Effector memory CD4-positive, alpha-beta T cell (primary cell): ENCODE data around the gene FLT4.

Source experiments
- DNase-seq, 3 donors: peaks; one replicate each; pipeline ENCODE4 v3.0.0-alpha.2; 2020
- H3K27ac ChIP-seq: 2 replicates; pipeline ENCODE4 v1.7.0; 2013; ENCODE audit warnings: mild to moderate bottlenecking, low read length, moderate library complexity; ENCODE audit not compliant: insufficient read depth, poor library complexity, severe bottlenecking
- H3K27me3 ChIP-seq: replicated peaks from 2 replicates; pipeline ENCODE4 v1.7.0; 2013; ENCODE audit warnings: mild to moderate bottlenecking, low read length; ENCODE audit not compliant: insufficient read depth, control insufficient read depth, poor library complexity, severe bottlenecking
- H3K36me3 ChIP-seq: 2 replicates; pipeline ENCODE4 v1.7.0; 2013; ENCODE audit warnings: mild to moderate bottlenecking, low read length, moderate library complexity; ENCODE audit not compliant: control insufficient read depth, insufficient read depth
- H3K4me1 ChIP-seq: 2 replicates; pipeline ENCODE4 v1.7.0; 2013; ENCODE audit warnings: low read length, mild to moderate bottlenecking; ENCODE audit not compliant: control insufficient read depth, insufficient read depth, poor library complexity, severe bottlenecking
- H3K4me3 ChIP-seq: 2 replicates; pipeline ENCODE4 v1.7.0; 2013; ENCODE audit warnings: low read length, low read depth, mild to moderate bottlenecking; ENCODE audit not compliant: insufficient read depth, poor library complexity, severe bottlenecking
- H3K9me3 ChIP-seq: 2 replicates; pipeline ENCODE4 v1.7.0; 2013; ENCODE audit warnings: mild to moderate bottlenecking, low read length, moderate library complexity; ENCODE audit not compliant: control insufficient read depth

FLT4 gene

DNA sequence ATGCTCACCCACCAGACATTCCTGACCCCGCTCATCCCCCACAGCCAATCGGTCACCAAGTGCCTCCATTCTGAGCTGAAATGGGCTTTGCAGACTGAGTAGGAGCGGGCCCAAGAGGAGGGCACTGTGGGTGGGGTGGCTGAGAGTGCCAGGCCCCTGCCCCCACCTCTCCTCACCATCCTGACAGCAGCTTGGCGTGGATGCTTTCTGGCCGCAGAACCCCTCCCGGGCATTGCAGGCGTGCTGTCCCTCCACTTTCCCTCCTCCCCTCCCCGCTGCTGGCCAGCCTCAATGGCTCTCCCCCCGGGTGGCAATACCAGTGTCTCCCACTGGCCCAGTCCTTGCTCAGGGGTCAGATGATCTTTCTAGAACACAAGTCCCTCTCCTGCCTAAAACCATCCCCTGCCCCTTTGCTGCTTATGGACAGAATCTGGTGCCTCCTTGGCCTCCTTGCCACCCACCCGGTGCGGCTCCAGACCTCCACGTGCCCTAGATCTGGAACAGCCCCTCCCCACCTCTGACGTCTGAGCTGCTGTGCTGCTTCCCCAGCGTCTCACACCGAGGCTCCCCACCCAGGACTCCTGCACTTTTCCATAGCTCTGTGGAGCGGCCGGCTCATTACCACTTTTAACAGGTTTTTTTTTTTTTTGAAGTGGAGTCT lies 6.1 kb downstream of the FLT4 start:
- no peaks in the 10 kb centered on the region for H3K4me1 ChIP-seq
- no peak for DNase-seq
- no peaks in the 10 kb centered on the region for H3K27me3 ChIP-seq
- no peaks in the 10 kb centered on the region for H3K9me3 ChIP-seq
- H3K4me3 ChIP-seq: no peak overlapping the region
- H3K27ac ChIP-seq: no peak overlapping the region
- H3K36me3 ChIP-seq: no peaks in the 10 kb centered on the region

- no peaks in the 10 kb centered on the region for H3K9me3 ChIP-seq
- H3K27me3 ChIP-seq: no peaks in the 10 kb centered on the region
- no peaks in the 10 kb centered on the region for H3K4me1 ChIP-seq
- H3K4me3 ChIP-seq: no peak overlapping the region
- no peaks in the 10 kb centered on the region for H3K36me3 ChIP-seq
- no peak overlapping the region for H3K27ac ChIP-seq
- no peak for DNase-seq
Observed at GRCh38 chr5:180642779-180643178, 6.6 kb downstream of the FLT4 start.

- H3K36me3 ChIP-seq: no peaks in the 10 kb centered on the region
- no peak for DNase-seq
- no peaks in the 10 kb centered on the region for H3K9me3 ChIP-seq
Observed at GRCh38 chr5:180642181-180642775, 7.1 kb downstream of the FLT4 start.

GRCh38 chr5:180641566-180641900 lies 7.9 kb downstream of the FLT4 start:
- Histone ChIP-seq H3K27me3 (no peaks in the 10 kb centered on the region), H3K9me3 (no peaks in the 10 kb centered on the region), H3K27ac (no peak overlapping the region), H3K36me3 (no peaks in the 10 kb centered on the region), H3K4me1 (no peaks in the 10 kb centered on the region), H3K4me3 (no peak overlapping the region)
- no peak for DNase-seq

More at GRCh38 chr5:180642181-180642775, 7.1 kb downstream of the FLT4 start:
- no peaks in the 10 kb centered on the region for H3K4me1 ChIP-seq
- H3K4me3 ChIP-seq: no peak overlapping the region
- H3K27me3 ChIP-seq: no peaks in the 10 kb centered on the region
- no peak overlapping the region for H3K27ac ChIP-seq

DNA sequence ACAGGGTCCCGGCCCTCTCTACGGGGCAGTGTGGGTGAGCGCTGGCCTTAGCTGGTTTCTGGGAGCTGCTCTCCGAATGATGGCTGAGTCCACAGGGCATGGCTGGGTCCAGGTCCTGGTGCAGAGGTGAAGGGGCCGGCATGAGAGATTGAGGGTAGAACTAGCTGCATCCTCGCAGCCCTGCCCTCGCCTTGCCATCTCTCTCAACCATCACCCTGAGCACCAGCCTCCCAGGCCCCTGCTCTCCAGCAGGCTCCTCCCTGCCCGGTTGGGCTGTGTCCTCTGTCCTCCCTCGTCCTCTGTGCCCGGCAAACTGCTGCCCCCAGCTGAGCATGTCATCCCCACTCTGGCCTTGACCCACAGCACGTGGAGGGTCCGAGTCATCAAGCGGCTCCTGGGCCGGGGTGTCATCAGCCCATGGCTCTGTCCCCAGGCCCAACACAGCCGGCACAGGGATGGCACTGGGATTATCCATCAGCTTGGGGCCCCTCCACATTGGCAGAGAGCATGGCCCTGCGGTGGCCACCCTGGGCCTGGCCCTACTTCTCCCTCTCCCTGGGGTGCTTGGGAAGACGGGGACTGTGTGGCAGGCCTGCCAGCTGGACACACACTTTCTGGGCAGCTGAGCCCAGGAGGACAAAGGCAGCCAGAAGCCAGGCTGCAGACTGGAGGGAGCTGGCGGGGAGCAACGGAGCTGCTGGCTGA lies 8.4 kb downstream of the FLT4 start:
- DNase-seq: no peak
- Histone ChIP-seq H3K9me3 (no peaks in the 10 kb centered on the region), H3K4me1 (no peaks in the 10 kb centered on the region), H3K27me3 (no peaks in the 10 kb centered on the region), H3K4me3 (no peak overlapping the region), H3K27ac (no peak overlapping the region), H3K36me3 (no peaks in the 10 kb centered on the region)

- Histone ChIP-seq H3K27ac (no peak overlapping the region), H3K27me3 (no peaks in the 10 kb centered on the region), H3K9me3 (no peaks in the 10 kb centered on the region), H3K36me3 (no peaks in the 10 kb centered on the region), H3K4me3 (no peak overlapping the region), H3K4me1 (no peaks in the 10 kb centered on the region)
- no peak for DNase-seq
Observed at GRCh38 chr5:180640611-180640860, 8.9 kb downstream of the FLT4 start.

- Histone ChIP-seq H3K36me3 (no peaks in the 10 kb centered on the region), H3K4me3 (no peak overlapping the region), H3K27me3 (no peaks in the 10 kb centered on the region), H3K4me1 (no peaks in the 10 kb centered on the region), H3K27ac (no peak overlapping the region), H3K9me3 (no peaks in the 10 kb centered on the region)
- DNase-seq: no peak
Observed at GRCh38 chr5:180639741-180640610, 9.4 kb downstream of the FLT4 start.

- Histone ChIP-seq H3K4me3 (no peak overlapping the region), H3K9me3 (no peaks in the 10 kb centered on the region), H3K27ac (no peak overlapping the region), H3K27me3 (no peaks in the 10 kb centered on the region), H3K4me1 (no peaks in the 10 kb centered on the region), H3K36me3 (no peaks in the 10 kb centered on the region)
- DNase-seq: no peak
Observed at GRCh38 chr5:180639287-180639686, 10.1 kb downstream of the FLT4 start.

- no peak for DNase-seq
- Histone ChIP-seq H3K27me3 (no peaks in the 10 kb centered on the region), H3K4me1 (no peaks in the 10 kb centered on the region)
Observed at GRCh38 chr5:180637962-180638680, 11.3 kb downstream of the FLT4 start.

More at GRCh38 chr5:180637962-180638680, 11.3 kb downstream of the FLT4 start:
- Histone ChIP-seq H3K4me3 (no peak overlapping the region), H3K27ac (no peak overlapping the region), H3K9me3 (no peaks in the 10 kb centered on the region), H3K36me3 (no peaks in the 10 kb centered on the region)
